Measurements from ENCODE around the gene SLC16A2.
A peak's percentile ranks its signal among the peaks of the same experiment; 100 is the strongest.

SLC16A2 gene

GRCh38 chrX:74540635-74541249, 119.4 kb downstream of the SLC16A2 start:
- DNase-seq, result no peak

GRCh38 chrX:74545880-74546523, 124.7 kb downstream of the SLC16A2 start:
- no peak for DNase-seq

GRCh38 chrX:74546984-74547383, 125.7 kb downstream of the SLC16A2 start:
- no peak for DNase-seq

GRCh38 chrX:74550295-74550802, 129.1 kb downstream of the SLC16A2 start:
- peak; percentile 35 for DNase-seq

GRCh38 chrX:74551934-74552333, 130.6 kb downstream of the SLC16A2 start:
- DNase-seq, result no peak

GRCh38 chrX:74557378-74557777, 136.1 kb downstream of the SLC16A2 start:
- no peak for DNase-seq

- DNase-seq, result no peak
Measured at GRCh38 chrX:74578137-74578536, 156.8 kb downstream of the SLC16A2 start.

- DNase-seq, result no peak
Measured at GRCh38 chrX:74579597-74580198, 158.4 kb downstream of the SLC16A2 start.
